ENCODE results near the gene LTB4R.
"Not testable (repeated sequence)": the region's sequence is repeated elsewhere in the genome, so short reads cannot be mapped to it uniquely, and the experiment has no call there.

The LTB4R gene

GRCh38 chr14:24315807-24316596, 4.7 kb downstream of the LTB4R start:
- Histone ChIP-seq H3K27me3 (ENCODE audit: control insufficient read depth, insufficient read depth, low read length) (peaks cover 38% of the 10 kb centered on the region), H3K36me3 (ENCODE audit: control insufficient read depth, insufficient read depth, low read length) (no peaks in the 10 kb centered on the region), H3K4me3 (ENCODE audit: low read depth, low read length) (no peak overlapping the region), H3K9ac (ENCODE audit: low read depth, low read length) (no peak overlapping the region), H3K4me1 (ENCODE audit: control insufficient read depth, insufficient read depth, low read length) (no peaks in the 10 kb centered on the region), H3K9me3 (ENCODE audit: control insufficient read depth, insufficient read depth, low read length) (no peaks in the 10 kb centered on the region), H3K27ac (ENCODE audit: low read depth, low read length) (no peak overlapping the region)

GRCh38 chr14:24316597-24316950, 5.3 kb downstream of the LTB4R start:
- no peaks in the 10 kb centered on the region for H3K4me1 ChIP-seq (ENCODE audit: control insufficient read depth, insufficient read depth, low read length)
- no peaks in the 10 kb centered on the region for H3K9me3 ChIP-seq (ENCODE audit: control insufficient read depth, insufficient read depth, low read length)
- no peak overlapping the region for H3K27ac ChIP-seq (ENCODE audit: low read depth, low read length)
- peaks cover 38% of the 10 kb centered on the region for H3K27me3 ChIP-seq (ENCODE audit: control insufficient read depth, insufficient read depth, low read length)
- H3K36me3 ChIP-seq (ENCODE audit: control insufficient read depth, insufficient read depth, low read length): no peaks in the 10 kb centered on the region
- no peak overlapping the region for H3K4me3 ChIP-seq (ENCODE audit: low read depth, low read length)
- no peak overlapping the region for H3K9ac ChIP-seq (ENCODE audit: low read depth, low read length)

GRCh38 chr14:24317141-24317928, 6.0 kb downstream of the LTB4R start:
- Histone ChIP-seq H3K27ac (ENCODE audit: low read depth, low read length) (no peak overlapping the region), H3K4me3 (ENCODE audit: low read depth, low read length) (no peak overlapping the region), H3K36me3 (ENCODE audit: control insufficient read depth, insufficient read depth, low read length) (no peaks in the 10 kb centered on the region), H3K4me1 (ENCODE audit: control insufficient read depth, insufficient read depth, low read length) (no peaks in the 10 kb centered on the region), H3K9ac (ENCODE audit: low read depth, low read length) (no peak overlapping the region), H3K27me3 (ENCODE audit: control insufficient read depth, insufficient read depth, low read length) (peaks cover 38% of the 10 kb centered on the region), H3K9me3 (ENCODE audit: control insufficient read depth, insufficient read depth, low read length) (no peaks in the 10 kb centered on the region)

- Histone ChIP-seq H3K9ac (ENCODE audit: low read depth, low read length) (no peak overlapping the region), H3K9me3 (ENCODE audit: control insufficient read depth, insufficient read depth, low read length) (no peaks in the 10 kb centered on the region), H3K27ac (ENCODE audit: low read depth, low read length) (no peak overlapping the region), H3K27me3 (ENCODE audit: control insufficient read depth, insufficient read depth, low read length) (peaks cover 38% of the 10 kb centered on the region), H3K36me3 (ENCODE audit: control insufficient read depth, insufficient read depth, low read length) (no peaks in the 10 kb centered on the region), H3K4me3 (ENCODE audit: low read depth, low read length) (no peak overlapping the region), H3K4me1 (ENCODE audit: control insufficient read depth, insufficient read depth, low read length) (no peaks in the 10 kb centered on the region)
Observed at GRCh38 chr14:24321212-24321975, 10.1 kb downstream of the LTB4R start.

DNA sequence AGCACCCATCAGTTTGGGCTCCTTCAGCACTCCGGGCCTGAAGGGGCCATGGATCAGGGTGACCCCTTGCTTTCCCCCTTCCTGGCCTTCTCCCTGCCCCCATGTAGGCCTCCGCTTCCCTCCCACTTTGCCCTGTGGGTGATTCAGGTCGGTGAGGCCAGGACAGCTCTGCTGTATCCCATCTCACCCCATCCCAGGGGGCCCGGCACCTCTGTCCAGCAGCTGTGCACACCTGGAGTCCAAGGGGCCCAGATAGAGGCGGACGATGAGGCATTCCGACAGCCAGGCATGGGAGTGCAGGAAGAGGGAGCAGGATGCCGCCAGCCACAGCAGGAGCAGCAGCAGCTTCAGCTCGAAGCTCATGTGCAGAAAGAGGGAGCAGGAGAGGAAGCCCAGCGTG, 11.4 kb downstream of the LTB4R start:
- H3K4me1 ChIP-seq (ENCODE audit: control insufficient read depth, insufficient read depth, low read length): no peaks in the 10 kb centered on the region
- H3K27me3 ChIP-seq (ENCODE audit: control insufficient read depth, insufficient read depth, low read length): peaks cover 25% of the 10 kb centered on the region
- H3K4me3 ChIP-seq (ENCODE audit: low read depth, low read length): no peak overlapping the region
- H3K27ac ChIP-seq (ENCODE audit: low read depth, low read length): no peak overlapping the region
- H3K9ac ChIP-seq (ENCODE audit: low read depth, low read length): no peak overlapping the region
- H3K9me3 ChIP-seq (ENCODE audit: control insufficient read depth, insufficient read depth, low read length): no peaks in the 10 kb centered on the region
- no peaks in the 10 kb centered on the region for H3K36me3 ChIP-seq (ENCODE audit: control insufficient read depth, insufficient read depth, low read length)

DNA sequence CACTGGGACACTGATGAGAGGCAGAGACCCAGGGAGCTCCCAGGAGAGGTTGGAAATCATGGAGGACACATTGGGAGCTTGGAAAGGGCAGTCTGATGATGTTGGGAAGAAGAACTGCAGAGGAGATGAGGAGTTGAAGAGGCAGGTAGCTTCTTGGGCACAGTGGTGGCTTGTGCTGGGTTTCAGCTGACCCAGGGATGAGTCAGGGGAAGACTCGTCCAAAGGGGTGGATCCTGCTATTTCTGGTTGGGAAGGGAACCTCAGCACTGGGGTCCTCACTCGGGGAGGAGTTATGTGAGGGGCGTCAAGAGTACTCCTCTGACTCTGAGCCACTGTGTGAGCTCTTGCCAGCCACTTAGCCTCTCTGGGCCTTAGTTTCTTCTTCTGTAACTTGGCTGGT, 12.0 kb downstream of the LTB4R start:
- H3K27me3 ChIP-seq (ENCODE audit: control insufficient read depth, insufficient read depth, low read length): peaks cover 19% of the 10 kb centered on the region
- H3K4me3 ChIP-seq (ENCODE audit: low read depth, low read length): no peak overlapping the region
- H3K27ac ChIP-seq (ENCODE audit: low read depth, low read length): no peak overlapping the region
- no peak overlapping the region for H3K9ac ChIP-seq (ENCODE audit: low read depth, low read length)
- no peaks in the 10 kb centered on the region for H3K36me3 ChIP-seq (ENCODE audit: control insufficient read depth, insufficient read depth, low read length)
- no peaks in the 10 kb centered on the region for H3K4me1 ChIP-seq (ENCODE audit: control insufficient read depth, insufficient read depth, low read length)
- H3K9me3 ChIP-seq (ENCODE audit: control insufficient read depth, insufficient read depth, low read length): no peaks in the 10 kb centered on the region

GRCh38 chr14:24324024-24324423, 12.7 kb downstream of the LTB4R start:
- Histone ChIP-seq H3K27me3 (ENCODE audit: control insufficient read depth, insufficient read depth, low read length) (peaks cover 17% of the 10 kb centered on the region), H3K9ac (ENCODE audit: low read depth, low read length) (no peak overlapping the region), H3K27ac (ENCODE audit: low read depth, low read length) (no peak overlapping the region), H3K4me1 (ENCODE audit: control insufficient read depth, insufficient read depth, low read length) (no peaks in the 10 kb centered on the region), H3K36me3 (ENCODE audit: control insufficient read depth, insufficient read depth, low read length) (no peaks in the 10 kb centered on the region), H3K9me3 (ENCODE audit: control insufficient read depth, insufficient read depth, low read length) (no peaks in the 10 kb centered on the region), H3K4me3 (ENCODE audit: low read depth, low read length) (no peak overlapping the region)

DNA sequence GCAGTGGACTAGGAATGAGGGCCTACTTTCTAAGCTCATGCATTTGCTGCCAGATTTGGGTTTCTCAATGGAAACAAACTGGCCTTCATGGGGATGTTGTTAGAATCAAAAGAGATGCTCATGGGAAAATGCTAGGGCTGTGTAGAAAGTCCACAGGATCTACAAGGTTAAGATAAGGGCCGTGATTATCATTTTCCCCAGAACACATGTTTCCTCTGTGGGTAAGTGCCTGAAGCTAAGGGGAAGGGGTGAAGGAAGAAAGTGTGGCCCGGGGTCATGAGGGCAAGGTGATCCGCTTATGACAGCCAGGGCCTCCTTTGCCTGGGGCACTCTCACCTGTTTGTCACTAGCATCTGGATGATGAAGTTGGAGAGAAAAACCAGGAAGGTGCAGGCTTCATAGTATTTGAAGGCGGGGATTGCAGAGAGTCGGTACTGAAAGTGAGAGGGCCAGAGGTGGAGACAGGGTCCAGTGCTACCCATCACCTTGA, 13.8 kb downstream of the LTB4R start:
- Histone ChIP-seq H3K9ac (ENCODE audit: low read depth, low read length) (no peak overlapping the region), H3K36me3 (ENCODE audit: control insufficient read depth, insufficient read depth, low read length) (no peaks in the 10 kb centered on the region), H3K9me3 (ENCODE audit: control insufficient read depth, insufficient read depth, low read length) (no peaks in the 10 kb centered on the region), H3K27ac (ENCODE audit: low read depth, low read length) (no peak overlapping the region), H3K27me3 (ENCODE audit: control insufficient read depth, insufficient read depth, low read length) (peaks cover 13% of the 10 kb centered on the region), H3K4me3 (ENCODE audit: low read depth, low read length) (no peak overlapping the region), H3K4me1 (ENCODE audit: control insufficient read depth, insufficient read depth, low read length) (no peaks in the 10 kb centered on the region)

DNA sequence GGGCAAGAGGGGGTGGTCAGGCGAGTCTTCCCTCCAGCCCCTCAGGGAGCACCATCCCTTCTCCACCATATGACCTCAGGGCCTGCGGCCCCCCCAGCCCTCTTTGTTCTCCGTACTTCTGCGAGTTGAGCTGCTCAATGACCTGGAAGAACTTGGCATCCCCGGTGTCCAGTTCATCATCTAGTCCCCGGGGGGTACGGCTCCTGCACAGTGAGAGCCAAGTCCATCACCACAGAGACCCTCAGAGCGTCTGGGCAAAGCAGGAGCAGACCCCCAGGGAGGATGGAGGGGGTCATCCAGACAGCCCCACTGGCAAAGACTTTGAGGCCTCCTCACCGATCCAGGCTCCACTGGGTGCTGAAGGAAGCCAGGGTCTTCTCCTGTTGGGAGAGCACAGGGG, 14.7 kb downstream of the LTB4R start:
- Histone ChIP-seq H3K27ac (ENCODE audit: low read depth, low read length) (no peak overlapping the region), H3K9ac (ENCODE audit: low read depth, low read length) (no peak overlapping the region), H3K4me1 (ENCODE audit: control insufficient read depth, insufficient read depth, low read length) (no peaks in the 10 kb centered on the region), H3K9me3 (ENCODE audit: control insufficient read depth, insufficient read depth, low read length) (no peaks in the 10 kb centered on the region), H3K27me3 (ENCODE audit: control insufficient read depth, insufficient read depth, low read length) (peaks cover 21% of the 10 kb centered on the region), H3K4me3 (ENCODE audit: low read depth, low read length) (no peak overlapping the region), H3K36me3 (ENCODE audit: control insufficient read depth, insufficient read depth, low read length) (no peaks in the 10 kb centered on the region)

DNA sequence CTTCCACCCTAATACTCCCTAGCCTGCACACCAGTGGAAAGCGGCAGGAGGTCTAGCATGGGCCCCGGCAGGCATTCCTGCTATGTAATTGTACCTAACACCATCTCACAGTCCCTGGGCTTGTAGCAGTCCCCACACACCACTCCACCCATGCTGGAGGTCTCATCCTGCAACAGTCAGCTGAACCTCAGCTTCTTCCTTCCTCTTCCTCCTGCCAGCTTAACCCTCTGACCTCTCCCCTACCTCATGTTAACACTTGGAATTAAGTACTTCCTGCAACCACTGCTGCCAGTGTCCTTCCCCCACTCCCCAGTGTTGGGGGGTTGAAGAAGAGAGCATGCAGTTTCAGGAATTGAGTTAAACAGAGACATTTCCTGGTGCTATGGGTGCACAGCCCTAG, 16.0 kb downstream of the LTB4R start:
- H3K36me3 ChIP-seq (ENCODE audit: control insufficient read depth, insufficient read depth, low read length): no peaks in the 10 kb centered on the region
- H3K4me1 ChIP-seq (ENCODE audit: control insufficient read depth, insufficient read depth, low read length): 0 out of 2 replicates have a peak, but pooled peaks cover 5% of the 10 kb centered on the region
- no peak overlapping the region for H3K27ac ChIP-seq (ENCODE audit: low read depth, low read length)
- H3K4me3 ChIP-seq (ENCODE audit: low read depth, low read length): no peak overlapping the region
- no peaks in the 10 kb centered on the region for H3K9me3 ChIP-seq (ENCODE audit: control insufficient read depth, insufficient read depth, low read length)
- peaks cover 34% of the 10 kb centered on the region for H3K27me3 ChIP-seq (ENCODE audit: control insufficient read depth, insufficient read depth, low read length)
- H3K9ac ChIP-seq (ENCODE audit: low read depth, low read length): no peak overlapping the region

DNA sequence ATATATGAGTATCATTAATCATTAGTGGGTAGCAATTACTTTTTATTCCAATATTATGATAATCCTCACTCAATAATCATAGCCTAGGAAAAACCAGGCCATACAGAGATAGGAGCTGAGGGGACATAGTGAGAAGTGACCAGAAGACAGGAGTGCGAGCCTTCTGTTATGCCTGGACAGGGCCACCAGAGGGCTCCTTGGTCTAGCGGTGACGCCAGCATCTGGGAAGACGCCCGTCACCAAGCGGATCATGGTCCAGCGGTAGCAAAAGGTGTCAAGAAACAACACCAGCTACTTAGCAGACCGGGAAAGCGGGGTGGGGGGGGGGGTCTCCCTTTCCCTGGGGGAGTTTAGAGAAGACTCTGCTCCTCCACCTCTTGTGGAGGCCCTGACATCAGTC, 16.6 kb downstream of the LTB4R start:
- H3K27me3 ChIP-seq (ENCODE audit: control insufficient read depth, insufficient read depth, low read length): peaks cover 40% of the 10 kb centered on the region
- H3K4me3 ChIP-seq (ENCODE audit: low read depth, low read length); H3K4me1 ChIP-seq (ENCODE audit: control insufficient read depth, insufficient read depth, low read length); H3K27ac ChIP-seq (ENCODE audit: low read depth, low read length); H3K36me3 ChIP-seq (ENCODE audit: control insufficient read depth, insufficient read depth, low read length); H3K9me3 ChIP-seq (ENCODE audit: control insufficient read depth, insufficient read depth, low read length); H3K9ac ChIP-seq (ENCODE audit: low read depth, low read length): not testable (repeated sequence)

Measured in HUES48 (cell line).